ENCODE data around the gene COMP.

The COMP gene

GRCh38 chr19:18770663-18771327, 20.3 kb downstream of the COMP start:
- no peak for DNase-seq (ENCODE audit: low read depth in 2 of 3, low spot score in 2 of 3)

- no peak for DNase-seq (ENCODE audit: low read depth in 2 of 3, low spot score in 2 of 3)
Observed at GRCh38 chr19:18769989-18770528, 21.0 kb downstream of the COMP start.

GRCh38 chr19:18768997-18769891, 21.9 kb downstream of the COMP start:
- no peak for DNase-seq (ENCODE audit: low read depth in 2 of 3, low spot score in 2 of 3)

- no peak for DNase-seq (ENCODE audit: low read depth in 2 of 3, low spot score in 2 of 3)
Observed at GRCh38 chr19:18768046-18768771, 22.9 kb downstream of the COMP start.

GRCh38 chr19:18765224-18765623, 25.9 kb downstream of the COMP start:
- no peak for DNase-seq (ENCODE audit: low read depth in 2 of 3, low spot score in 2 of 3)

- DNase-seq (ENCODE audit: low read depth in 2 of 3, low spot score in 2 of 3): no peak
Observed at GRCh38 chr19:18764591-18765051, 26.5 kb downstream of the COMP start.

- no peak for DNase-seq (ENCODE audit: low read depth in 2 of 3, low spot score in 2 of 3)
Observed at GRCh38 chr19:18763674-18764590, 27.2 kb downstream of the COMP start.

GRCh38 chr19:18762125-18763023, 28.7 kb downstream of the COMP start:
- no peak for DNase-seq (ENCODE audit: low read depth in 2 of 3, low spot score in 2 of 3)

- DNase-seq (ENCODE audit: low read depth in 2 of 3, low spot score in 2 of 3): no peak
Observed at GRCh38 chr19:18761531-18762110, 29.5 kb downstream of the COMP start.

- no peak for DNase-seq (ENCODE audit: low read depth in 2 of 3, low spot score in 2 of 3)
Observed at GRCh38 chr19:18760440-18761383, 30.4 kb downstream of the COMP start.

- DNase-seq (ENCODE audit: low read depth in 2 of 3, low spot score in 2 of 3): no peak
Observed at GRCh38 chr19:18759995-18760426, 31.1 kb downstream of the COMP start.

GRCh38 chr19:18759304-18759994, 31.7 kb downstream of the COMP start:
- DNase-seq (ENCODE audit: low read depth in 2 of 3, low spot score in 2 of 3): no peak

- DNase-seq (ENCODE audit: low read depth in 2 of 3, low spot score in 2 of 3): no peak
Observed at GRCh38 chr19:18756896-18757295, 34.2 kb downstream of the COMP start.

- no peak for DNase-seq (ENCODE audit: low read depth in 2 of 3, low spot score in 2 of 3)
Observed at GRCh38 chr19:18754501-18754900, 36.6 kb downstream of the COMP start.

GRCh38 chr19:18751571-18751970, 39.5 kb downstream of the COMP start:
- DNase-seq (ENCODE audit: low read depth in 2 of 3, low spot score in 2 of 3): no peak

- DNase-seq (ENCODE audit: low read depth in 2 of 3, low spot score in 2 of 3): no peak
Observed at GRCh38 chr19:18750295-18750970, 40.7 kb downstream of the COMP start.
